DMS 273 (cell line): ENCODE measurements around the gene ICE1.
"Not testable (repeated sequence)": the region's sequence is repeated elsewhere in the genome, so short reads cannot be mapped to it uniquely, and the experiment has no call there.

ENCODE experiments used
- DNase-seq: peaks from one replicate; lab custom pipeline; 2025; ENCODE audit not compliant: unreplicated experiment; lab: John Stamatoyannopoulos, UW

ICE1 gene

DNA sequence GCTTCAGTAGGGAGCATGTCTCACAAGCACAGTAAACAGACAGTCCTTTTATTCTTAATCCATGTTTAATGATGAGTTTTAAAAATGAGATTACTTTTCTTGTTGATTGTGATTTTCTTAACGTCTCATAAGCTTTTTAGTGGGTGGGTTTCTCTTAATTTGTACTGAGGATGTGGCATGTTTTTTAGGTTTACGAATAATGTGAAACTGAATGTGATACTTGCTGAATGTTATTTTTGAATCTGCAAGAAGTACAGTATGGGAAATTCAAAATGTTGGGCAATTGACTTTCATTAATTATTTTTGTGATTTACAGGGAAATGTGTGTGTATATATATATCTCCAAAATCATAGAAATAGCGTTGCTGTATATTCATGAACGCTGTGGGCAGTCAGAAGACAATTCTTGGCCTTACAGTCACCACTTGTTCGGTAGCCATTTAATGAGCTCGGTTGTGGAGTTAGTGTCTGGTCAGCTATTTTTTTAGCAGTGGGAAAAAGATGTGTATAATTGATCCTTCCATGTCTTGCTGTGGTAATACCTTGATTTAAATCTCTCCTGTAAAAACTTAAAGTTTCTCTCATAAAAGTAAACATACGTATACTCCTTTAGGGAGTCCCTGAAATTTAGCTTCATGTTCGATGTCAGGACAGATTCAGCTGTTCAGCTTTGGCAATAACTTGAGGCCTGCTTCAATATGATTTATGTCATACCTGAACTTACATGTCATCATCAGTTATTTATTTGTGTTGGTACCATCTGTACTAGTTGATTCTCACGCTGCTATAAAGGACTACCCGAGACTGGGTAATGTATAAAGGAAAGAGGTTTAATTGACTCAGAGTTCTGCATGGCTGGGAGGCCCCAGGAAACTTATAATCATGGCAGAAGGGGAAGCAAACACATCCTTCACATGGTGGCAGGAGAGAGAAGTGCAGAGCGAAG is 15.0 kb downstream of the ICE1 start:
- no peak for DNase-seq

DNA sequence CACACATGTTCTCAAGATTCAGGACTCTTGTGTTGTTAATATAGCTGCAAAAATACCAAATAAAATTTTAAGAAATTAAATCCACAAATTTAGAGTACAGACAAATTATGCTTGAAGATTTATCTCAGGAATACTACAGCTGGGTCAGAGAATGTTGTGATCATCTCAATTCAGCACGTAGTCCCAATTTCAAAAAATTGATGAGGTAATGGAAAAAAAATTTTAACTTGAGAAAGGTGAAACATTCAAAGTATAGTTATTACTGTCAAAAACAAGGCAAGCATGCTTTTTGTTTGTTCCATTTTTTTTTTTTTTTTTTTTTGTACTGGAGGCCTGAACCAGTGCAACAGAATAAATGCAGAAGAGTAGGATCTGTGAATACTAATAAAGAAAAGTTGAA is 29.4 kb downstream of the ICE1 start:
- no peak for DNase-seq

- DNase-seq, result no peak
These were observed 30.7 kb downstream of the ICE1 start for GRCh38 chr5:5453131-5453530.

DNA sequence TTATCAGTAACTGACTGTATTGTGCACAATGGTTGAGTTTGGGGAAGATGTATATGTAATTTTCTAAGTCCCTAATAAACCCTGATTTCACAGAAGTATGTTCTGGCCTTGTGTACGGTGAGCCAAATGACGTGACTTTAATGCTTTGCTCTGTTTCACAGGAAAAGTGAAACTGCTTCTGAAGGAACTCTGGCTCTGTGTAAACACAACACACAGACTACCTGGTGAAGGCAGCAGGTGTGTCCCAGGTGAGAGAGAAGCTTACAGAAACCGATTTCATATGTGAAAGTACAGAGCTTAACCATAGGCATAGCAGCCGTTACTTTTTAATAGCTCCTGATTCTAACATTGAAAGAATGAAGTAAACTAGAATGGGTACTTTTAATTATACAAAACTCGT is 31.9 kb downstream of the ICE1 start:
- no peak for DNase-seq

- no peak for DNase-seq
These were observed 34.4 kb downstream of the ICE1 start for GRCh38 chr5:5456858-5457257.

- DNase-seq, result no peak
These were observed 37.8 kb downstream of the ICE1 start for GRCh38 chr5:5460311-5460710.

DNA sequence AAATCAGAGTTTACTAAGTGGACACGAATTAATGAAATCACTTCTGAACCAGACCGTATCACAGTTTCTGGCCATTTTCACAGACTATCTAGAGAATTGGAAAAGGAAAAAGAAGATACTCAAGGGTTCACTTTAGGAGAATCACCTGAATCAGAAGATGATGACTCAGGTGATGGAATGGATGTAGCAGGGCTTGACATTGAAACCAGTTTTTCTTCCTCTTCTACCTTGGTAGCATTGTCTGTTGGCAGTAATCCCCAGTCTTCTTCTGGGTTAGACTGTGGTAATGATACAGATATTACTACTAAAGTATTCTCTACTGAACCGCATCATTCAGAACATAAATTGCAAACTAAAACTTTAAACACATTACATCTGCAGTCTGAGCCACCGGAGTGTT is 38.5 kb downstream of the ICE1 start:
- no peak for DNase-seq

- no peak for DNase-seq
These were observed 41.7 kb downstream of the ICE1 start for GRCh38 chr5:5464036-5464715.

- no peak for DNase-seq
These were observed 43.8 kb downstream of the ICE1 start for GRCh38 chr5:5466227-5466626.

GRCh38 chr5:5467737-5468136 is 45.3 kb downstream of the ICE1 start:
- DNase-seq, result no peak

DNA sequence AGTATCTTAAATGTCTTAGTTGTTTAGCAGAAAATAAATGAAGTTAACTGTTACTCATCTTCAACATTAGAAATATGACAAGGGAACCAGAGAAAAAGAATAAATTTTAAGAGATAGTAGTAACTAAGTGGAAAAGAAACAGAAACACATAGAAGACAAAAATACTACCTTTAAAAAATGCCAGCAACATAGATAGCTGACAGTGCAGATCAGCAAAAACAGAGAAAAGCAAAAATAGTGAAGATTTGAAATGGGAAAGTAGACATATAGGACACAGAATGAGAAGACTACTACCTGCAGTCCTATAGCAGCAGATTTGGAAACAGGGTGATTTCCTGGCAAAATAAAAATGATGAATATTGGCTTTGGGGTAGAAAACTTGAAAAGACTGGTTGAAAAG is 48.5 kb downstream of the ICE1 start:
- no peak for DNase-seq

- DNase-seq, result no peak
These were observed 50.7 kb downstream of the ICE1 start for GRCh38 chr5:5473226-5473625.

GRCh38 chr5:5474961-5475360 is 52.5 kb downstream of the ICE1 start:
- DNase-seq, result no peak

DNA sequence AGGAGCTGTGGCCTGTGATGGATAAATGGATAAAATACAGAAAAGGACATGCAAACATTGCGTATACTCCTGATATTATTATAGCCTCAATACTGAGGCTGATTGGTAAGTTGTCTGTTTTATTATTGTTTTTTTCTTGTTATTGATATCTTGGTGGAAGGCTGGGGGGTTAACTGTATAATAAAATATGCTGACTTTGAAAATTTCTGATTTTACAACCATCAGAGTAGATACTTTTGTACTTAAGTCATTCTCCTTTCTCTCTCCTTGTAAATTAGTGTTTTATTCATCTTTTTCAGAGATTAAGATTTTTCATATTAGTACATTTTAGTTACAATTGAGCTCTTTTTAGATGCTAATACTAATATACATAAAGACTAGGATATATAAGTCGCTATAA is 53.5 kb downstream of the ICE1 start:
- no peak for DNase-seq

- not testable (repeated sequence) for DNase-seq
These were observed 57.1 kb downstream of the ICE1 start for GRCh38 chr5:5479578-5479977.

- DNase-seq, result no peak
These were observed 58.1 kb downstream of the ICE1 start for GRCh38 chr5:5480481-5481111.

GRCh38 chr5:5481206-5481605 is 58.7 kb downstream of the ICE1 start:
- DNase-seq, result no peak

DNA sequence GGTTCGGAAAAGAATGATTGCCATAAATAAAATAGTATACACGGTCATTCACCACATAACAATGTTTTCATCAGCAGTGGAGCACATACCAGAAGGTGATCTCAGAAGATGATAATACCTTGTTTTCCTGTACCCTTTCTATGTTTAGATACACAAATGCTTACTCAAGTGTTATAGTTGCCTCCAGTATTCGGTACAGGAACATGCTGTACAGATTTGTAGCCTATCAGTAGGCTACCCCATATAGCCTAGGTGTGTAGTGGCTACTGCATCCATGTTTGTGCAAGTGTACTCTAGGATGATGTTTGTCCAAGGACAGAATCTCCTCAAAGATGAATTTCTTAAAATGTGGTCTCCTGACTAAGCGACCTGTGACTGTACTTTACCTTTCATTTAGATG is 59.2 kb downstream of the ICE1 start:
- no peak for DNase-seq

GRCh38 chr5:5483350-5483749 is 60.9 kb downstream of the ICE1 start:
- DNase-seq, result no peak

DNA sequence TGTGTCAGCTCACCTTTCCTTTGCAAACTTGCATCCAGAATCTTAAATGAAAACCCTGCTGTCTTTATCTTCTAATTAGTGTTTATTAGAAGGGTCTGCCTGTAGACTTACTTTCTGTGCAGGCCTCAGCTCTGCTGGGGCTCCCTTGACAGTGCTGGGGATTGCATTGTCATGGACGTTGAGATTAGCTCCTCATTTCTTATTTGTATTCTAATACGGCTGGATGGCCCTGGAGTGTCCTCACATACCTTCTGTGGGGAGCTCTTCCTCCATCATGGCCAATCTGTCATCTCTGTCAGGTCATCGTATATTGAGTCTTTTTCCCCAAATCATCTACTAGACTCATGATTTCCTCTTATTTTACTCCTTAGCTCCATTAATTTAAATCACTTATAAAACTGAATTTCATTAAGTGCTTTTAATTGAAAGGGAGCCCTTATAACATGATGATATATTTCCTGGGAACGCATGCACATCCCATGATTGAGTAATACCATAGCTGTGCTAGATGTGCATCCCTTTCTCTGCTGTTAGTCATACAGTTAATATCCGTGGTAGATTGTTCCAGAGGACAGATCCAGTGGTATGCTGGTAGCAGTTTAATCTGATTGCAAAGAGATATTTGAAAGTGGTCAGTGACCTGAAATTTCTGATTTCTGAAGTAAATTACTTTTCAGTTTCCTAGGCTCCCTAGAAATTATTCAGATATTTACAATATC is 61.6 kb downstream of the ICE1 start:
- no peak for DNase-seq

- no peak for DNase-seq
These were observed 63.6 kb downstream of the ICE1 start for GRCh38 chr5:5486122-5486521.
